Activated CD4-positive, alpha-beta T cell treated with anti-CD3 and anti-CD28 coated beads, Interleukin-2, amount 10 ng/mL, durations not matched to agents 7 days and 5 days (primary cell): ENCODE data around the gene NCCRP1. TPM values are rescaled to one million over a fixed set of nuclear protein-coding genes. Genes with fewer than 3 reads are reported as not detected.

Experiments used
- CTCF ChIA-PET: fragments of 350-600 bp; sonication (Branson Sonifier 250); formaldehyde crosslinking; loops from one replicate; lab custom pipeline; 2021; ENCODE audit warnings: antibody characterized with exemption; lab: Charles Lee
- POLR2A ChIA-PET: fragments of 350-600 bp; sonication (Branson Sonifier 250); formaldehyde crosslinking; loops from one replicate; lab custom pipeline; 2021; ENCODE audit warnings: antibody characterized with exemption; lab: Charles Lee
- DNase-seq: peaks from one replicate; pipeline ENCODE4 v3.0.0-alpha.2; 2020
- H3K27ac Mint-ChIP-seq: one replicate; pipeline ENCODE4 v1.8.0; 2021; ENCODE audit warnings: mild to moderate bottlenecking, moderate library complexity, mixed read lengths
- H3K27me3 Mint-ChIP-seq: one replicate; pipeline ENCODE4 v1.8.0; 2021; ENCODE audit warnings: mixed read lengths
- H3K36me3 Mint-ChIP-seq: one replicate; pipeline ENCODE4 v1.8.0; 2021; ENCODE audit warnings: low read depth, mixed read lengths
- H3K4me1 Mint-ChIP-seq: one replicate; pipeline ENCODE4 v1.8.0; 2021; ENCODE audit warnings: mixed read lengths
- H3K4me3 Mint-ChIP-seq: one replicate; pipeline ENCODE4 v1.8.0; 2021; ENCODE audit warnings: mild to moderate bottlenecking, moderate library complexity, mixed read lengths
- H3K9me3 Mint-ChIP-seq: one replicate; pipeline ENCODE4 v1.8.0; 2021; ENCODE audit warnings: mixed read lengths
- total RNA-seq, 2 experiments: library from RNA; stranded (reverse); gene quantifications; one replicate each; pipeline ENCODE4 v1.2.3, GENCODE V29; 2021

NCCRP1 gene
- total RNA-seq, 2 experiments from 2014 or later = not detected

DNA sequence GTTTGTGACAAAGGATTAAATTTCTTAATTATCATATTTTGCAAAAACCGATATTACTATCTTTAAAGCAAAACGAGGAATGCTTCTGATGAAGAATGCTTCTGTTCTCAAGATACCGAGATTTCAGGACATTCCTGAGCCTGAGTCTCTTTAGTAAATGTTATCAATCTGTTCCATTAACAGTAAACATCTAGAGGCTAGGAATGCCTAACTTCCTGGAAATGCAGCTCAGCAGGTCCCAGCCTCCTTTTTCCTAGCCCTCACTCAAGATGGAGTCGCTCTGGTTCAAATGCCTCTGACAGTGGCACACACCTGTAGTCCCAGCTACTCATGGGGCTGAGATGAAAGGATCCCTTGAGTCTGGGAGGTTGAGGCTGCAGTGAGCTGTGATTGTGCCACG lies 54.3 kb downstream of the NCCRP1 start:
- Mint-ChIP-seq H3K4me3 (no peak overlapping the region), H3K9me3 (no peaks in the 10 kb centered on the region), H3K27me3 (peaks cover 11% of the 10 kb centered on the region), H3K4me1 (peaks cover 12% of the 10 kb centered on the region), H3K27ac (no peak overlapping the region), H3K36me3 (no peaks in the 10 kb centered on the region)
- POLR2A ChIA-PET = no interaction called here
- CTCF ChIA-PET = interaction anchor here (0.6 kb wide), 1 partner anchor 125 kb away, joined by 3 read pairs; no protein-coding TSS in a partner anchor
- no peak for DNase-seq

Other genes starting within 250 kb of the NCCRP1 start
- under 1 TPM in 1 of 2 experiments, not detected in 1; 0.35 TPM for gene FBXO17, start 221.2 kb upstream of the NCCRP1 start, total RNA-seq
- not detected for gene FBXO27, start 164.4 kb upstream of the NCCRP1 start, total RNA-seq
- not detected for gene ACP7, start 112.6 kb upstream of the NCCRP1 start, total RNA-seq
- gene PAK4, start 71.2 kb upstream of the NCCRP1 start, total RNA-seq = 10 to 100 TPM; 16.5 to 17.9 TPM
- gene SYCN, start 7.3 kb downstream of the NCCRP1 start, total RNA-seq = not detected
- gene IFNL3, start 48.0 kb downstream of the NCCRP1 start, total RNA-seq = not detected
- not detected for gene IFNL4, start 51.9 kb downstream of the NCCRP1 start, total RNA-seq
- not detected for gene IFNL2, start 71.4 kb downstream of the NCCRP1 start, total RNA-seq
- not detected for gene IFNL1, start 99.4 kb downstream of the NCCRP1 start, total RNA-seq
- 1 to 10 TPM; 6.4 to 6.5 TPM for gene LRFN1, start 123.9 kb downstream of the NCCRP1 start, total RNA-seq
- 100 to 1,000 TPM; 577 to 668 TPM for gene GMFG, start 139.1 kb downstream of the NCCRP1 start, total RNA-seq
- gene SAMD4B, start 145.5 kb downstream of the NCCRP1 start, total RNA-seq = 10 to 100 TPM; 40.2 to 45.6 TPM
- 10 to 100 TPM; 43.8 to 44.5 TPM for gene PAF1, start 194.1 kb downstream of the NCCRP1 start, total RNA-seq
- 10 to 100 TPM; 34.9 to 40.1 TPM for gene MED29, start 194.4 kb downstream of the NCCRP1 start, total RNA-seq
- 10 to 100 TPM; 92.5 to 93.4 TPM for gene ZFP36, start 209.9 kb downstream of the NCCRP1 start, total RNA-seq
- 10 to 100 TPM; 74.4 to 77.9 TPM for gene PLEKHG2, start 215.7 kb downstream of the NCCRP1 start, total RNA-seq
- 1,000 to 10,000 TPM; 2,465 to 3,009 TPM for gene RPS16, start 239.0 kb downstream of the NCCRP1 start, total RNA-seq
- gene SUPT5H, start 248.6 kb downstream of the NCCRP1 start, total RNA-seq = 100 to 1,000 TPM; 144 to 150 TPM